ENCODE data around the gene GTF3C5. TPM values are rescaled to one million over a fixed set of nuclear protein-coding genes. Genes with fewer than 3 reads are reported as not detected.

Gene GTF3C5
- total RNA-seq, 2 experiments from 2014 or later = 49.0 to 52.4 TPM

GRCh38 chr9:133056533-133056932 is 25.7 kb downstream of the GTF3C5 start:
- Histone ChIP-seq H3K4me3 (ENCODE audit: low read length) (no peak overlapping the region), H3K27me3 (ENCODE audit: control insufficient read depth in 1 of 2, insufficient read depth in 2 of 2, low read length in 2 of 2) (no peaks in the 10 kb centered on the region), H3K36me3 (ENCODE audit: insufficient read depth, low read length) (peaks cover 50% of the 10 kb centered on the region), H3K27ac (ENCODE audit: low read depth in 1 of 2, low read length in 2 of 2) (peak overlapping the region in 1 of 2 donors; percentile 24), H3K9me3 (ENCODE audit: control insufficient read depth in 1 of 2, insufficient read depth in 1 of 2, low read length in 2 of 2) (no peaks in the 10 kb centered on the region), H3K4me1 (ENCODE audit: insufficient read depth, low read length) (peaks cover 46% of the 10 kb centered on the region)
- Mint-ChIP-seq H3K4me1 (ENCODE audit: low read depth) (peaks cover 44% of the 10 kb centered on the region), H3K4me3 (peak overlapping the region; percentile 81), H3K9me3 (no peaks in the 10 kb centered on the region), H3K27me3 (no peaks in the 10 kb centered on the region), H3K36me3 (ENCODE audit: low read depth) (peaks cover 44% of the 10 kb centered on the region), H3K27ac (peak overlapping the region; percentile 85)
- TF ChIP-seq CTCF (IDR thresholded peaks at IDR 0.05) = no peak
- peak; percentile 54 for ATAC-seq (ENCODE audit: poor library complexity)
- ChIA-PET CTCF (no interaction called here), POLR2A (interaction anchor here (1.2 to 2.3 kb wide), 3 partner anchors 26 to 88 kb away, joined by 4 to 10 read pairs (median 5); partner anchors contain the start of gene GTF3C5)
- intact Hi-C loops (cut with DNase I, micrococcal nuclease) = no loop called here
- DNase-seq = peak in 2 of 14 experiments; percentile 26 to 33

GRCh38 chr9:133057006-133057405 is 26.2 kb downstream of the GTF3C5 start:
- Mint-ChIP-seq H3K27ac (peak overlapping the region; percentile 85), H3K9me3 (no peaks in the 10 kb centered on the region), H3K27me3 (no peaks in the 10 kb centered on the region), H3K4me3 (no peak overlapping the region), H3K4me1 (ENCODE audit: low read depth) (peaks cover 44% of the 10 kb centered on the region), H3K36me3 (ENCODE audit: low read depth) (peaks cover 39% of the 10 kb centered on the region)
- ATAC-seq (ENCODE audit: poor library complexity) = peak; percentile 78
- ChIA-PET POLR2A (interaction anchor here (1.2 to 2.3 kb wide), 3 partner anchors 26 to 87 kb away, joined by 4 to 10 read pairs (median 5); partner anchors contain the start of gene GTF3C5), CTCF (no interaction called here)
- no peak for TF ChIP-seq CTCF (IDR thresholded peaks at IDR 0.05)
- Histone ChIP-seq H3K4me3 (ENCODE audit: low read length) (no peak overlapping the region), H3K9me3 (ENCODE audit: control insufficient read depth in 1 of 2, insufficient read depth in 1 of 2, low read length in 2 of 2) (no peaks in the 10 kb centered on the region), H3K27me3 (ENCODE audit: control insufficient read depth in 1 of 2, insufficient read depth in 2 of 2, low read length in 2 of 2) (no peaks in the 10 kb centered on the region), H3K4me1 (ENCODE audit: insufficient read depth, low read length) (peaks cover 46% of the 10 kb centered on the region), H3K27ac (ENCODE audit: low read depth in 1 of 2, low read length in 2 of 2) (peak overlapping the region in 1 of 2 donors; percentile 24), H3K36me3 (ENCODE audit: insufficient read depth, low read length) (peaks cover 45% of the 10 kb centered on the region)
- DNase-seq = peak in 10 of 14 experiments; percentile 7 to 53 (median 30)
- intact Hi-C loops (cut with DNase I, micrococcal nuclease) = no loop called here

GRCh38 chr9:133057553-133057952 is 26.8 kb downstream of the GTF3C5 start:
- no peaks in the 10 kb centered on the region for H3K27me3 ChIP-seq (ENCODE audit: control insufficient read depth in 1 of 2, insufficient read depth in 2 of 2, low read length in 2 of 2)
- Mint-ChIP-seq H3K27ac (peak overlapping the region; percentile 77), H3K4me3 (no peak overlapping the region), H3K27me3 (no peaks in the 10 kb centered on the region), H3K4me1 (ENCODE audit: low read depth) (peaks cover 44% of the 10 kb centered on the region), H3K9me3 (no peaks in the 10 kb centered on the region), H3K36me3 (ENCODE audit: low read depth) (peaks cover 35% of the 10 kb centered on the region)
- no peaks in the 10 kb centered on the region for H3K9me3 ChIP-seq (ENCODE audit: control insufficient read depth in 1 of 2, insufficient read depth in 1 of 2, low read length in 2 of 2)
- ATAC-seq (ENCODE audit: poor library complexity) (no peak), DNase-seq (no peak)
- intact Hi-C loops (cut with DNase I, micrococcal nuclease) = no loop called here
- no peak for TF ChIP-seq CTCF (IDR thresholded peaks at IDR 0.05)
- H3K4me3 ChIP-seq (ENCODE audit: low read length) = no peak overlapping the region
- H3K4me1 ChIP-seq (ENCODE audit: insufficient read depth, low read length) = peaks cover 46% of the 10 kb centered on the region
- peaks cover 40% of the 10 kb centered on the region for H3K36me3 ChIP-seq (ENCODE audit: insufficient read depth, low read length)
- H3K27ac ChIP-seq (ENCODE audit: low read depth in 1 of 2, low read length in 2 of 2) = no peak overlapping the region
- POLR2A ChIA-PET = interaction anchor here (1.2 to 2.3 kb wide), 3 partner anchors 27 to 87 kb away, joined by 4 to 10 read pairs (median 5); partner anchors contain the start of gene GTF3C5
- CTCF ChIA-PET = no interaction called here
